Measurements from ENCODE around the gene IL3.

DNA sequence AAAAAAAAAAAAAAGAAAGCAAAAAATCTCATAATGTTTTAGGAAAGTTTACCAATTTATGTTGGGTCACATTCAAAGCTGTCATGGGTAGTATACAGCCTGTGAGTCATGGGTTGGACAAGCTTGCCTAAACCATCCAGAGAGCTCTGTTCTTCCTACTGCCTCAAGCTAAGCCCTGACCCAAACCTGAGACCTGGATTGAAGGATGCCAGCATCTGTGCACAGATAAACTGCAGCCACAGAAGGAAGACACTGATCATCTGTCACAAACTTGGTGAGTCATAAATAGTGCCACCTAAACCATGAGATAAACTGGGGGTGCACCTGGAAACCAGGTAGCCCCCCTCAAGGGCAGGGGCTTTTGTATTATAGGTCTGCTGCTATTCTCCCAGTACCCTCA lies 44.1 kb downstream of the IL3 start:
- TF ChIP-seq, protein P1, sequence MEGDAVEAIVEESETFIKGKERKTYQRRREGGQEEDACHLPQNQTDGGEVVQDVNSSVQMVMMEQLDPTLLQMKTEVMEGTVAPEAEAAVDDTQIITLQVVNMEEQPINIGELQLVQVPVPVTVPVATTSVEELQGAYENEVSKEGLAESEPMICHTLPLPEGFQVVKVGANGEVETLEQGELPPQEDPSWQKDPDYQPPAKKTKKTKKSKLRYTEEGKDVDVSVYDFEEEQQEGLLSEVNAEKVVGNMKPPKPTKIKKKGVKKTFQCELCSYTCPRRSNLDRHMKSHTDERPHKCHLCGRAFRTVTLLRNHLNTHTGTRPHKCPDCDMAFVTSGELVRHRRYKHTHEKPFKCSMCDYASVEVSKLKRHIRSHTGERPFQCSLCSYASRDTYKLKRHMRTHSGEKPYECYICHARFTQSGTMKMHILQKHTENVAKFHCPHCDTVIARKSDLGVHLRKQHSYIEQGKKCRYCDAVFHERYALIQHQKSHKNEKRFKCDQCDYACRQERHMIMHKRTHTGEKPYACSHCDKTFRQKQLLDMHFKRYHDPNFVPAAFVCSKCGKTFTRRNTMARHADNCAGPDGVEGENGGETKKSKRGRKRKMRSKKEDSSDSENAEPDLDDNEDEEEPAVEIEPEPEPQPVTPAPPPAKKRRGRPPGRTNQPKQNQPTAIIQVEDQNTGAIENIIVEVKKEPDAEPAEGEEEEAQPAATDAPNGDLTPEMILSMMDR (IDR thresholded peaks at IDR 0.05; ENCODE audit: poor library complexity), result no peak
- TF ChIP-seq EZH2 (IDR thresholded peaks at IDR 0.05; ENCODE audit: borderline replicate concordance), result no peak

All from hepatocyte (in vitro differentiated cells).